SJSA1 (cell line): Measurements from ENCODE around the gene POLDIP2. TPM values are rescaled to one million over a fixed set of nuclear protein-coding genes. Genes with fewer than 3 reads are reported as not detected.
A peak's percentile ranks its signal among the peaks of the same experiment; 100 is the strongest.

Source experiments
- DNase-seq, 2 experiments: peaks; one replicate each; pipeline ENCODE4 v3.0.0-alpha.2; 2015 to 2020; ENCODE audit warnings: low spot score in 2 of 2, low read depth in 1 of 2
- H3K27ac ChIP-seq: fragments of 250-450 bp; sonication (Bioruptor Pico); 2 replicates; pipeline ENCODE4 v1.5.1; 2020; ENCODE audit warnings: mild to moderate bottlenecking, moderate library complexity
- H3K27me3 ChIP-seq: fragments of 250-450 bp; sonication (Bioruptor Pico); replicated peaks from 2 replicates; pipeline ENCODE4 v1.5.1; 2020; ENCODE audit warnings: mild to moderate bottlenecking, moderate library complexity
- H3K36me3 ChIP-seq: fragments of 250-450 bp; sonication (Bioruptor Pico); 2 replicates; pipeline ENCODE4 v1.5.1; 2020; ENCODE audit warnings: mild to moderate bottlenecking
- H3K4me1 ChIP-seq: fragments of 250-450 bp; sonication (Bioruptor Pico); replicated peaks from 2 replicates; pipeline ENCODE4 v1.6.1; 2021; ENCODE audit warnings: mild to moderate bottlenecking
- H3K4me3 ChIP-seq: fragments of 250-450 bp; sonication (Bioruptor Pico); 2 replicates; pipeline ENCODE4 v1.5.1; 2020; ENCODE audit warnings: mild to moderate bottlenecking
- H3K9me3 ChIP-seq: fragments of 250-450 bp; sonication (Bioruptor Pico); replicated peaks from 2 replicates; pipeline ENCODE4 v1.5.1; 2020; ENCODE audit warnings: mild to moderate bottlenecking
- total RNA-seq: library from RNA; depleted of rRNA; stranded (reverse); fragments of >200 nt; shearing (Covaris generic); gene quantifications from 2 replicates; pipeline ENCODE4 v1.2.3, GENCODE V29; 2014; rRNA removed

The POLDIP2 gene
- total RNA-seq, 1 experiment from 2014 or later: 110 TPM

GRCh38 chr17:28317966-28318758 is 39.2 kb downstream of the POLDIP2 start:
- Histone ChIP-seq H3K27ac (no peak overlapping the region), H3K9me3 (no peaks in the 10 kb centered on the region), H3K4me1 (peaks cover 20% of the 10 kb centered on the region), H3K4me3 (peak overlapping the region; percentile 57), H3K36me3 (0 out of 2 replicates have a peak, but pooled peaks cover 7% of the 10 kb centered on the region), H3K27me3 (0 out of 2 replicates have a peak, but pooled peaks cover 1% of the 10 kb centered on the region)
- no peak for DNase-seq

GRCh38 chr17:28317099-28317965 is 40.0 kb downstream of the POLDIP2 start:
- Histone ChIP-seq H3K9me3 (no peaks in the 10 kb centered on the region), H3K4me1 (peaks cover 20% of the 10 kb centered on the region), H3K27ac (no peak overlapping the region), H3K4me3 (no peak overlapping the region), H3K36me3 (0 out of 2 replicates have a peak, but pooled peaks cover 7% of the 10 kb centered on the region), H3K27me3 (0 out of 2 replicates have a peak, but pooled peaks cover 2% of the 10 kb centered on the region)
- DNase-seq: no peak

GRCh38 chr17:28315846-28316705 is 41.3 kb downstream of the POLDIP2 start:
- Histone ChIP-seq H3K27me3 (0 out of 2 replicates have a peak, but pooled peaks cover 2% of the 10 kb centered on the region), H3K4me1 (peaks cover 20% of the 10 kb centered on the region), H3K36me3 (0 out of 2 replicates have a peak, but pooled peaks cover 7% of the 10 kb centered on the region), H3K4me3 (no peak overlapping the region), H3K27ac (no peak overlapping the region), H3K9me3 (no peaks in the 10 kb centered on the region)
- DNase-seq: no peak

- Histone ChIP-seq H3K27me3 (0 out of 2 replicates have a peak, but pooled peaks cover 2% of the 10 kb centered on the region), H3K4me3 (no peak overlapping the region), H3K4me1 (peaks cover 8% of the 10 kb centered on the region), H3K9me3 (no peaks in the 10 kb centered on the region), H3K27ac (no peak overlapping the region), H3K36me3 (no peaks in the 10 kb centered on the region)
- no peak for DNase-seq
Observed at GRCh38 chr17:28313841-28314240, 43.5 kb downstream of the POLDIP2 start.

- no peaks in the 10 kb centered on the region for H3K36me3 ChIP-seq
- H3K4me1 ChIP-seq: no peaks in the 10 kb centered on the region
- no peaks in the 10 kb centered on the region; the same call in 1 of the 2 replicates for H3K27me3 ChIP-seq
- no peak for DNase-seq
- no peaks in the 10 kb centered on the region for H3K9me3 ChIP-seq
- H3K27ac ChIP-seq: no peak overlapping the region
- no peak overlapping the region for H3K4me3 ChIP-seq
Observed at GRCh38 chr17:28306954-28307401, 50.3 kb downstream of the POLDIP2 start.

- no peak overlapping the region for H3K4me3 ChIP-seq
- no peaks in the 10 kb centered on the region for H3K4me1 ChIP-seq
- H3K36me3 ChIP-seq: no peaks in the 10 kb centered on the region
- no peaks in the 10 kb centered on the region for H3K27me3 ChIP-seq
- H3K9me3 ChIP-seq: no peaks in the 10 kb centered on the region
- H3K27ac ChIP-seq: no peak overlapping the region
- DNase-seq: no peak
Observed at GRCh38 chr17:28298449-28298848, 58.9 kb downstream of the POLDIP2 start.

Other genes with a start within 250 kb of the POLDIP2 start
- gene TMEM97, start 38.3 kb downstream of the POLDIP2 start, total RNA-seq: 51.0 and 61.5 TPM in 2 replicates
- 40.2 and 52.1 TPM in 2 replicates for gene IFT20, start 22.1 kb downstream of the POLDIP2 start, total RNA-seq
- 30.0 and 30.1 TPM in 2 replicates for gene TNFAIP1, start 21.8 kb downstream of the POLDIP2 start, total RNA-seq
- not detected in 2 replicates for gene SEBOX, start 7.7 kb upstream of the POLDIP2 start, total RNA-seq
- gene VTN, start 12.8 kb upstream of the POLDIP2 start, total RNA-seq: 0.08 TPM in 1 of 2 replicates, not detected in the other
- 10.8 and 18.0 TPM in 2 replicates for gene SARM1, start 14.2 kb upstream of the POLDIP2 start, total RNA-seq
- 1.8 and 2.5 TPM in 2 replicates for gene SLC46A1, start 48.7 kb upstream of the POLDIP2 start, total RNA-seq
- not detected in 2 replicates for gene SLC13A2, start 116.1 kb upstream of the POLDIP2 start, total RNA-seq
- gene FOXN1, start 148.8 kb upstream of the POLDIP2 start, total RNA-seq: not detected in 2 replicates
- 19.7 and 27.2 TPM in 2 replicates for gene UNC119, start 195.1 kb upstream of the POLDIP2 start, total RNA-seq
- 40.8 and 81.8 TPM in 2 replicates for gene PIGS, start 214.0 kb upstream of the POLDIP2 start, total RNA-seq
- gene ALDOC, start 219.4 kb upstream of the POLDIP2 start, total RNA-seq: 6.1 and 9.4 TPM in 2 replicates
- gene SPAG5, start 241.5 kb upstream of the POLDIP2 start, total RNA-seq: 105 and 108 TPM in 2 replicates